SHP77 treated with DMSO at 0.1 percent for 48 hours (cell line): ENCODE data around the gene ZNF479.
"Not testable (repeated sequence)": the region's sequence is repeated elsewhere in the genome, so short reads cannot be mapped to it uniquely, and the experiment has no call there.

Source experiments
- DNase-seq: peaks from one replicate; lab custom pipeline; 2025; lab: John Stamatoyannopoulos, UW

Gene ZNF479

GRCh38 chr7:57132336-57132735, at the start of gene ZNF479:
TSS of gene ZNF479 (minus strand) at chr7:57132436. CDS start at chr7:57132324, 112 bp downstream.
- not testable (repeated sequence) for DNase-seq

GRCh38 chr7:57182031-57182430, 49.8 kb upstream of the ZNF479 start:
- no peak for DNase-seq

- no peak for DNase-seq
These were observed 49.0 kb upstream of the ZNF479 start for GRCh38 chr7:57181281-57181680.

GRCh38 chr7:57179776-57180415, 47.7 kb upstream of the ZNF479 start:
- DNase-seq: no peak

- no peak for DNase-seq
These were observed 46.5 kb upstream of the ZNF479 start for GRCh38 chr7:57178768-57179139.

GRCh38 chr7:57177856-57178767, 45.9 kb upstream of the ZNF479 start:
- no peak for DNase-seq

GRCh38 chr7:57176928-57177635, 44.8 kb upstream of the ZNF479 start:
- no peak for DNase-seq

GRCh38 chr7:57165285-57165899, 33.2 kb upstream of the ZNF479 start:
- DNase-seq: no peak

- DNase-seq: not testable (repeated sequence)
These were observed 12.0 kb downstream of the ZNF479 start for GRCh38 chr7:57120123-57120784.
